Osteocyte (in vitro differentiated cells): Measurements from ENCODE around the gene ITIH2. TPM values are rescaled to one million over a fixed set of nuclear protein-coding genes. Genes with fewer than 3 reads are reported as not detected.

Experiments
- DNase-seq: peaks from one replicate; pipeline ENCODE4 v3.0.0; 2021; ENCODE audit warnings: mixed read lengths; ENCODE audit not compliant: unreplicated experiment; ENCODE audit errors: extremely low spot score
- H3K27ac Mint-ChIP-seq: one replicate; pipeline ENCODE4 v1.8.0; 2021; ENCODE audit warnings: mild to moderate bottlenecking, mixed read lengths; ENCODE audit not compliant: unreplicated experiment
- H3K27me3 Mint-ChIP-seq: one replicate; pipeline ENCODE4 v1.8.0; 2021; ENCODE audit warnings: mixed read lengths; ENCODE audit not compliant: unreplicated experiment
- H3K36me3 Mint-ChIP-seq: one replicate; pipeline ENCODE4 v1.8.0; 2021; ENCODE audit warnings: mixed read lengths; ENCODE audit not compliant: unreplicated experiment
- H3K4me1 Mint-ChIP-seq: one replicate; pipeline ENCODE4 v1.8.0; 2021; ENCODE audit warnings: mixed read lengths; ENCODE audit not compliant: unreplicated experiment
- H3K4me3 Mint-ChIP-seq: one replicate; pipeline ENCODE4 v1.8.0; 2021; ENCODE audit warnings: mild to moderate bottlenecking, moderate library complexity, mixed read lengths; ENCODE audit not compliant: unreplicated experiment
- H3K9me3 Mint-ChIP-seq: one replicate; pipeline ENCODE4 v1.8.0; 2021; ENCODE audit warnings: mixed read lengths; ENCODE audit not compliant: unreplicated experiment
- CTCF ChIP-seq: fragments of 200-600 bp; sonication (generic); IDR thresholded peaks from 2 replicates; pipeline ENCODE4 v1.5.0; 2021; ENCODE audit warnings: antibody characterized with exemption, mild to moderate bottlenecking, moderate library complexity
- total RNA-seq: library from RNA; stranded (reverse); gene quantifications from 2 replicates; pipeline ENCODE4 v1.2.1, GENCODE V29; 2021

The ITIH2 gene
- total RNA-seq, 1 donor from 2014 or later, result not detected

- Mint-ChIP-seq H3K9me3 (peaks cover 4% of the 10 kb centered on the region), H3K4me3 (no peak overlapping the region), H3K4me1 (no peaks in the 10 kb centered on the region), H3K27ac (no peak overlapping the region), H3K36me3 (no peaks in the 10 kb centered on the region), H3K27me3 (peaks cover 7% of the 10 kb centered on the region)
- no peak for TF ChIP-seq CTCF
- DNase-seq, result no peak
Observed at GRCh38 chr10:7700577-7701125, 2.5 kb upstream of the ITIH2 start.

GRCh38 chr10:7701158-7701742 is 1.9 kb upstream of the ITIH2 start:
- no peak for TF ChIP-seq CTCF
- DNase-seq, result no peak
- no peaks in the 10 kb centered on the region for H3K36me3 Mint-ChIP-seq
- H3K27ac Mint-ChIP-seq, result no peak overlapping the region
- no peaks in the 10 kb centered on the region for H3K4me1 Mint-ChIP-seq
- no peak overlapping the region for H3K4me3 Mint-ChIP-seq
- peaks cover 4% of the 10 kb centered on the region for H3K9me3 Mint-ChIP-seq
- peaks cover 7% of the 10 kb centered on the region for H3K27me3 Mint-ChIP-seq

DNA sequence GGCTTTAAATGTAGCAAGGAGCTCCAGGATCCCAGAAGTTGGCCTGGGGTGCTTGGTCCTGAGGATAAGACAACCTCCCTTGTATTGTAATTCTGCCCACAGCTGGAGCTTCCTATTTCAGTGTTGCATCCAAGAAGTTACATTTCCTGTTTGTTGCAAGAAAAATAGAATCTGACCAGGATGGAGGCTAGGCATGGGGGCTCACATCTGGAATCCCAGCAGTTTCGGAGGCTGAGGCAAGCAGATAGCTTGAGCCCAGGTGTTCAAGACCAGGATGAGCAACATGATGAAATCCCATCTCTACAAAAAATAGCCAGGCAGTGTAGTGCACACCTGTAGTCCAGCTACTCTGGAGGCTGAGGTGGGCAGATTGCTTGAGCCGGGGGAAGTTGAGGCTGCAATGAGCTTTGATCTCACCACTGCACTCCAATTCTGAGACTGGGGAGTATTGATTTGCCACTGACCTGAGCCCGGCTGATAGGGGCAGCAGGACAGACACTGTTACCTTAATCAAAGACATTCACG is 766 bp upstream of the ITIH2 start:
- no peak for DNase-seq
- Mint-ChIP-seq H3K9me3 (peaks cover 4% of the 10 kb centered on the region), H3K4me3 (no peak overlapping the region), H3K4me1 (no peaks in the 10 kb centered on the region), H3K27me3 (peaks cover 11% of the 10 kb centered on the region), H3K36me3 (no peaks in the 10 kb centered on the region), H3K27ac (no peak overlapping the region)
- no peak for TF ChIP-seq CTCF

- Mint-ChIP-seq H3K27ac (no peak overlapping the region), H3K4me3 (no peak overlapping the region), H3K27me3 (peaks cover 11% of the 10 kb centered on the region), H3K9me3 (peaks cover 3% of the 10 kb centered on the region), H3K36me3 (no peaks in the 10 kb centered on the region), H3K4me1 (no peaks in the 10 kb centered on the region)
- no peak for DNase-seq
- TF ChIP-seq CTCF, result no peak
Observed at GRCh38 chr10:7704071-7705016, 1.2 kb downstream of the ITIH2 start.

DNA sequence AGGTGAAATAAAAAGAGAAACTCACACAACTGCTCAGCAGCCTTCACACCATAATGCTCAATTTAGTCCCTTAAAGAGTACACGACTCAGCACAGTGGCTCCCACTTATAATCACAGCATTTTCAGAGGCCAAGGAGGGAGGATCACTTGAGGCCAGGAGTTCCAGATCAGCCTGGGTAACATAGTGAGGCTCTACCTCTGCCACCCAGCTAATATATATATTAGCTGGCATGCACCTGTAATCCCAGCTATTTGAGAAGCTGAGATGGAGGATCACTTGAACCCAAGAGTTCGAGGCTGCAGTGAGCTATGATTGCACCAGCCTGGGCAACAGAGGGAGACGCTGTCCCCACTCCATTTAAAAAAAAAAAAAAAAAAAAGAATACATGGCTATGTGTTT is 2.2 kb downstream of the ITIH2 start:
- H3K4me3 Mint-ChIP-seq, result no peak overlapping the region
- no peak for DNase-seq
- TF ChIP-seq CTCF, result no peak
- no peaks in the 10 kb centered on the region for H3K4me1 Mint-ChIP-seq
- H3K9me3 Mint-ChIP-seq, result no peaks in the 10 kb centered on the region
- H3K27ac Mint-ChIP-seq, result no peak overlapping the region
- H3K36me3 Mint-ChIP-seq, result no peaks in the 10 kb centered on the region
- peaks cover 11% of the 10 kb centered on the region for H3K27me3 Mint-ChIP-seq
